Cardiac atrium fibroblast (primary cell): ENCODE data around the gene C1orf216. TPM values are rescaled to one million over a fixed set of nuclear protein-coding genes. Genes with fewer than 3 reads are reported as not detected.

ENCODE experiments used
- total RNA-seq: library from RNA; depleted of rRNA; stranded (reverse); fragments of >200 nt; gene quantifications from 2 replicates; pipeline ENCODE4 v1.2.3, GENCODE V29; 2015

The C1orf216 gene, protein sequence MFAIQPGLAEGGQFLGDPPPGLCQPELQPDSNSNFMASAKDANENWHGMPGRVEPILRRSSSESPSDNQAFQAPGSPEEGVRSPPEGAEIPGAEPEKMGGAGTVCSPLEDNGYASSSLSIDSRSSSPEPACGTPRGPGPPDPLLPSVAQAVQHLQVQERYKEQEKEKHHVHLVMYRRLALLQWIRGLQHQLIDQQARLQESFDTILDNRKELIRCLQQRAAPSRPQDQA
- 10.5 and 12.5 TPM in 2 replicates for total RNA-seq

DNA sequence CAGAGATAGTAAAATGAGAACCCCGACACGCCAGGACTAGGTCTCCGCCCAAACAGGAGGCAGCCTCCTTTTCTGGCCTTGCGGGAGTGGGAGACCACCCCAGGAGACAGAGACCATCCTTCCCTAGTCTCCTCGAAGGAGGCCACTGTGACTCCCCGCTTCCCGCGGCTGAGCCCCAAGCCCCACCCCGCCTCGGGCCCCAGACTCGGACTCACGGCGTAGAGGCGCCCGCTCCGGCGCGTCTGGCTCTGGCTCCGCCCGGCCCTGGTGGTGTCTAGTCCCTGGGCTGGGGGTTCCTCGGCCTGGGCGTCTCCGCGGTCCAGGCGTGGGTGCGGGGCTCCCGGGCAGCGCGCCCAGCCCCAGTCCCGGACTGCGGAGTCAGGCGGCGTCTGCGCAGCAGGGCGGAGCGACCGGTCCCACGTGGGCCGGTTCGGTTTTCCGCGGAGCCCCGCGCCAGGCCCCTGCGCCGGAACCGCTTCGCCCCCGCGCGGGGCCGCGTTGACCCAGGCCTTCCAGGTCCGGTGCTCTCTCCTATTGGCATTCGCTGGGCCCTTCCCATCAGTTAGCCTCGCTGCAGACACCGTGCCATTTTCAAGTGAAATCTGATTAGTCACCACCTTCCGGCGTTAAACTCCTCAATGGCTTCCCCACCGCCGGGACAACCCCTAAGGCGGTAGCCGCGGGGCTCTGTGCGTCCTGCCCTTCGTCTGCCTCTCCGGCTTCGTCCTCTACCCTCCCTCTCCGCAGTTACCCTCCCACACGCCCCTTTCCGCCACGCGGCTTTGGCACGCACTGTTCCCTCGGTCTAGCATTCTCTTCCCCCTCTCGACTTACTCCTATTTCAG, at the start of gene C1orf216:
Gene C1orf216 (minus strand): TSS at position 393 of the 845 bp plus-strand sequence. CDS start 2,563 bp downstream, outside the sequence.

Other genes starting within 250 kb of the C1orf216 start
- gene KIAA0319L, start 161.5 kb downstream of the C1orf216 start, total RNA-seq, result 53.0 and 68.8 TPM in 2 replicates
- 26.9 and 31.3 TPM in 2 replicates for gene NCDN, start 161.1 kb downstream of the C1orf216 start, total RNA-seq
- gene TFAP2E, start 145.6 kb downstream of the C1orf216 start, total RNA-seq, result not detected in 2 replicates
- 43.3 and 47.1 TPM in 2 replicates for gene PSMB2, start 77.4 kb downstream of the C1orf216 start, total RNA-seq
- gene CLSPN, start 51.1 kb upstream of the C1orf216 start, total RNA-seq, result 1.6 and 2.3 TPM in 2 replicates
- 4.1 and 5.1 TPM in 2 replicates for gene AGO4, start 89.1 kb upstream of the C1orf216 start, total RNA-seq
- 7.6 and 16.2 TPM in 2 replicates for gene AGO1, start 164.3 kb upstream of the C1orf216 start, total RNA-seq
- 4.7 and 14.1 TPM in 2 replicates for gene AGO3, start 212.2 kb upstream of the C1orf216 start, total RNA-seq